IMR-90 (cell line): ENCODE results near the gene FNDC3B. TPM values are rescaled to one million over a fixed set of nuclear protein-coding genes. Genes with fewer than 3 reads are reported as not detected.

ENCODE experiments used
- ATAC-seq: fragments of 200-7000 bp; cut with Tn5 transposase; 2 replicates; pipeline ENCODE4 v1.9.1; 2020; ENCODE audit warnings: low read depth, mild to moderate bottlenecking, moderate library complexity
- BruUV-seq: library from RNA; stranded (reverse); fragments of 400-500 nt; replicated peaks from 2 replicates; lab custom pipeline; 2021; lab: Mats Ljungman, UMichigan
- CTCF ChIA-PET: fragments of 300-600 bp; formaldehyde crosslinking; extraction: SDS; loops from one replicate; lab custom pipeline; 2021; ENCODE audit warnings: antibody characterized with exemption; lab: Yijun Ruan, JAX
- POLR2A ChIA-PET: fragments of 300-600 bp; sonication (Branson Sonifier 250); formaldehyde crosslinking; loops from one replicate; lab custom pipeline; 2022; ENCODE audit warnings: antibody characterized with exemption; ENCODE audit not compliant: unreplicated experiment; lab: Charles Lee
- DNase-seq: peaks from one replicate; pipeline ENCODE4 v3.0.0; 2013
- H2AFZ ChIP-seq: replicated peaks from 2 replicates; pipeline ENCODE3; 2013; ENCODE audit warnings: low read length, mild to moderate bottlenecking; ENCODE audit not compliant: poor library complexity
- H2AK5ac ChIP-seq: 2 replicates; pipeline ENCODE4 v1.6.1; 2013; ENCODE audit warnings: low read depth, low read length, inconsistent platforms
- H2AK9ac ChIP-seq: replicated peaks from 2 replicates; pipeline ENCODE3; 2013; ENCODE audit warnings: mild to moderate bottlenecking, low read depth, low read length, moderate library complexity; ENCODE audit not compliant: poor library complexity
- H2BK120ac ChIP-seq: 2 replicates; pipeline ENCODE4 v1.6.1; 2013; ENCODE audit warnings: low read depth, low read length, inconsistent platforms
- H2BK15ac ChIP-seq: 3 replicates; pipeline ENCODE4 v1.6.1; 2013; ENCODE audit warnings: low read depth, low read length, inconsistent platforms
- H2BK20ac ChIP-seq: 2 replicates; pipeline ENCODE4 v1.6.1; 2013; ENCODE audit warnings: low read depth, mild to moderate bottlenecking, inconsistent platforms, low read length, moderate library complexity
- H2BK5ac ChIP-seq: 2 replicates; pipeline ENCODE4 v1.6.1; 2013; ENCODE audit warnings: mild to moderate bottlenecking, low read depth, low read length, inconsistent platforms; ENCODE audit not compliant: poor library complexity, severe bottlenecking
- H3K14ac ChIP-seq: replicated peaks from 2 replicates; pipeline ENCODE4 v1.6.1; 2013; ENCODE audit warnings: low read depth, low read length, inconsistent platforms
- H3K18ac ChIP-seq: 2 replicates; pipeline ENCODE4 v1.6.1; 2013; ENCODE audit warnings: low read depth, low read length, control low read depth
- H3K23ac ChIP-seq: 2 replicates; pipeline ENCODE4 v1.6.1; 2013; ENCODE audit warnings: low read depth, low read length, inconsistent platforms
- H3K27ac ChIP-seq: 2 replicates; pipeline ENCODE4 v1.5.1; 2013; ENCODE audit warnings: mild to moderate bottlenecking, control low read depth, low read length; ENCODE audit not compliant: insufficient read depth
- H3K27me3 ChIP-seq: 2 replicates; pipeline ENCODE4 v1.6.1; 2013; ENCODE audit warnings: low read length; ENCODE audit not compliant: control insufficient read depth, insufficient read depth
- H3K36me3 ChIP-seq: 2 replicates; pipeline ENCODE4 v1.6.1; 2013; ENCODE audit warnings: low read length, mixed read lengths; ENCODE audit not compliant: control insufficient read depth, insufficient read depth
- H3K4ac ChIP-seq: 2 replicates; pipeline ENCODE4 v1.6.1; 2013; ENCODE audit warnings: low read depth, low read length, inconsistent platforms
- H3K4me1 ChIP-seq: 2 replicates; pipeline ENCODE4 v1.6.1; 2013; ENCODE audit warnings: low read length, mixed read lengths; ENCODE audit not compliant: control insufficient read depth, insufficient read depth
- H3K4me2 ChIP-seq: 2 replicates; pipeline ENCODE4 v1.6.1; 2013; ENCODE audit warnings: low read depth, mild to moderate bottlenecking, control low read depth, low read length, moderate library complexity
- H3K4me3 ChIP-seq: 2 replicates; pipeline ENCODE4 v1.5.1; 2013; ENCODE audit warnings: low read depth, mild to moderate bottlenecking, control low read depth, low read length, moderate library complexity; ENCODE audit not compliant: insufficient read depth
- H3K56ac ChIP-seq: 2 replicates; pipeline ENCODE4 v1.6.1; 2013; ENCODE audit warnings: low read length, inconsistent platforms; ENCODE audit not compliant: insufficient read depth; ENCODE audit errors: extremely low read depth
- H3K79me1 ChIP-seq, 2 experiments: 2 replicates each; pipeline ENCODE4 v1.6.1; 2013; ENCODE audit warnings: low read length in 2 of 2, inconsistent platforms in 1 of 2, low read depth in 1 of 2
- H3K9ac ChIP-seq: 2 replicates; pipeline ENCODE4 v1.6.1; 2013; ENCODE audit warnings: low read depth, low read length, control low read depth
- H3K9me1 ChIP-seq: 2 replicates; pipeline ENCODE4 v1.6.1; 2013; ENCODE audit warnings: low read length, inconsistent platforms; ENCODE audit not compliant: insufficient read depth
- H3K9me3 ChIP-seq: 2 replicates; pipeline ENCODE4 v1.6.1; 2013; ENCODE audit warnings: low read length; ENCODE audit not compliant: control insufficient read depth, insufficient read depth
- H4K20me1 ChIP-seq: 2 replicates; pipeline ENCODE4 v1.6.1; 2013; ENCODE audit warnings: low read length, inconsistent platforms; ENCODE audit not compliant: insufficient read depth
- H4K5ac ChIP-seq: 2 replicates; pipeline ENCODE4 v1.6.1; 2013; ENCODE audit warnings: mild to moderate bottlenecking, low read depth, low read length, control low read depth
- H4K8ac ChIP-seq, 2 experiments: 2 replicates each; pipeline ENCODE4 v1.6.1; 2013; ENCODE audit warnings: low read depth in 2 of 2, low read length in 2 of 2, control low read depth in 1 of 2, inconsistent platforms in 1 of 2
- H4K91ac ChIP-seq: 2 replicates; pipeline ENCODE4 v1.6.1; 2013; ENCODE audit warnings: low read depth, low read length, inconsistent platforms; ENCODE audit not compliant: insufficient read depth
- BHLHE40 ChIP-seq: fragments of 150-350 bp; IDR thresholded peaks from 2 replicates; pipeline ENCODE4 v1.6.1; 2016; ENCODE audit warnings: mild to moderate bottlenecking, low read depth, low read length
- CEBPB ChIP-seq: IDR thresholded peaks from 2 replicates; pipeline ENCODE4 v1.6.1; 2012; ENCODE audit warnings: low read depth, low read length, improper control_type of control experiment
- CHD1 ChIP-seq: IDR thresholded peaks from 2 replicates; pipeline ENCODE4 v1.6.1; 2012; ENCODE audit warnings: low read depth, low read length, improper control_type of control experiment
- CTCF ChIP-seq: conservative IDR thresholded peaks from 2 replicates; pipeline ENCODE4 v1.5.1; 2012; ENCODE audit warnings: mild to moderate bottlenecking, low read depth, low read length, improper control_type of control experiment
- FOS ChIP-seq: fragments of 150-350 bp; IDR thresholded peaks from 2 replicates; pipeline ENCODE4 v1.6.1; 2016; ENCODE audit warnings: low read depth, low read length
- MAFK ChIP-seq: IDR thresholded peaks from 2 replicates; pipeline ENCODE4 v1.6.1; 2012; ENCODE audit warnings: low read depth, low read length, improper control_type of control experiment
- MAZ ChIP-seq: IDR thresholded peaks from 2 replicates; pipeline ENCODE4 v1.6.1; 2012; ENCODE audit warnings: low read depth, mild to moderate bottlenecking, low read length, improper control_type of control experiment, moderate library complexity, borderline replicate concordance
- MXI1 ChIP-seq: IDR thresholded peaks from 2 replicates; pipeline ENCODE4 v1.6.1; 2012; ENCODE audit warnings: low read depth, mild to moderate bottlenecking, low read length, moderate library complexity, borderline replicate concordance
- NFE2L2 ChIP-seq: fragments of 150-350 bp; IDR thresholded peaks from 2 replicates; pipeline ENCODE4 v1.6.1; 2016; ENCODE audit warnings: low read depth, mild to moderate bottlenecking, low read length
- POLR2A ChIP-seq: IDR thresholded peaks from 2 replicates; pipeline ENCODE4 v1.6.1; 2012; ENCODE audit warnings: mild to moderate bottlenecking, low read depth, low read length
- RAD21 ChIP-seq: IDR thresholded peaks from 2 replicates; pipeline ENCODE4 v1.6.1; 2012; ENCODE audit warnings: low read length, improper control_type of control experiment
- RCOR1 ChIP-seq: IDR thresholded peaks from 2 replicates; pipeline ENCODE4 v1.6.1; 2012; ENCODE audit warnings: mild to moderate bottlenecking, low read length, improper control_type of control experiment; ENCODE audit not compliant: insufficient replicate concordance
- RFX5 ChIP-seq: IDR thresholded peaks from 2 replicates; pipeline ENCODE4 v1.8.0; 2012; ENCODE audit warnings: low read depth, mild to moderate bottlenecking, low read length, moderate library complexity
- SMC3 ChIP-seq: fragments of 150-350 bp; IDR thresholded peaks from 2 replicates; pipeline ENCODE4 v1.6.1; 2016; ENCODE audit warnings: low read depth, mild to moderate bottlenecking, antibody characterized with exemption, low read length, moderate library complexity
- USF2 ChIP-seq: fragments of 150-350 bp; IDR thresholded peaks from 2 replicates; pipeline ENCODE4 v1.6.1; 2017; ENCODE audit warnings: mild to moderate bottlenecking, antibody characterized with exemption, low read length, low read depth
- WGBS, 2 experiments: methylation state at CpG; one replicate each; pipeline versions ENCODE4 v1.1.5 to v1.1.7; 2013; ENCODE audit warnings: missing lambda C conversion rate in 2 of 2; ENCODE audit not compliant: insufficient read length in 1 of 2; ENCODE audit errors: extremely low coverage in 2 of 2; 5-methylcytosine and 5-hydroxymethylcytosine counted together
- dilution Hi-C: fragments of 300-500 bp; cut with HindIII; formaldehyde crosslinking; loops from one replicate; pipeline ENCODE4 v1.14.3; 2018; ENCODE audit warnings: low sequenced_read_pairs; ENCODE audit not compliant: unreplicated experiment
- in situ Hi-C: fragments of 300-500 bp; cut with MboI; formaldehyde crosslinking; loops from 3 replicates; pipeline ENCODE4 v1.14.3; 2019; ENCODE audit warnings: low sequenced_read_pairs, inconsistent platforms, mixed read lengths
- intact Hi-C: fragments of 100-400 bp; cut with micrococcal nuclease; formaldehyde crosslinking; loops from 2 replicates; pipeline ENCODE4 v1.10.0; 2022
- polyA plus RNA-seq, 3 experiments: library from polyadenylated mRNA; depleted of rRNA; stranded (reverse); fragments of >200 nt; gene quantifications; 2 replicates each; pipeline ENCODE4 v1.2.3, GENCODE V29; 2012; ENCODE audit warnings: low replicate concordance in 1 of 3
- total RNA-seq: library from RNA; depleted of rRNA; stranded (reverse); fragments of >200 nt; gene quantifications from 2 replicates; pipeline ENCODE4 v1.2.3, GENCODE V29; 2012

FNDC3B gene
- total and polyA plus RNA-seq, 2 of the 4 experiments (the other 2 are of a cell fraction), result 23.9 to 150 TPM

- BruUV-seq, result no TSS peak
- Histone ChIP-seq H2BK120ac (peak overlapping the region; percentile 83; the same call in 1 of the 2 replicates), H4K20me1 (no peaks in the 10 kb centered on the region), H4K8ac (peak overlapping the region in 1 of 2 experiments; percentile 43; a peak in 2 of 4 replicates), H2BK5ac (peak overlapping the region; percentile 29), H3K4me2 (no peak overlapping the region), H3K4me1 (peaks cover 2% of the 10 kb centered on the region), H2AFZ (no peak overlapping the region), H3K27me3 (no peaks in the 10 kb centered on the region), H3K14ac (no peak overlapping the region), H3K9ac (no peak overlapping the region), H2AK5ac (no peak overlapping the region), H2BK20ac (peak overlapping the region; percentile 58; the same call in 1 of the 2 replicates), H3K36me3 (no peaks in the 10 kb centered on the region), H2BK15ac (no peak overlapping the region), H2AK9ac (no peak overlapping the region), H3K4ac (peak overlapping the region; percentile 26; the same call in 1 of the 2 replicates), H3K4me3 (no peak overlapping the region), H3K18ac (peak overlapping the region; percentile 88; the same call in 1 of the 2 replicates), H3K79me1 (no peaks in the 10 kb centered on the region), H3K9me1 (no peaks in the 10 kb centered on the region), H4K91ac (peak overlapping the region; percentile 38; the same call in 1 of the 2 replicates), H3K56ac (no peak overlapping the region), H3K9me3 (no peaks in the 10 kb centered on the region), H4K5ac (peak overlapping the region; percentile 61; the same call in 1 of the 2 replicates), H3K27ac (no peak overlapping the region), H3K23ac (0 out of 2 replicates have a peak overlapping the region, but pooled peaks have one; percentile 43)
- in situ Hi-C loops, result no loop called here
- ATAC-seq, result no peak
- dilution Hi-C loops, result no loop called here
- intact Hi-C loops, result no loop called here
- 80% methylated on average over 1 of the region's 2 CpGs; no CpG with 5 or more reads in 1 of the 2 experiments for WGBS, 2 experiments
- POLR2A ChIA-PET, result interaction anchor here (0.6 kb wide), 1 partner anchor 19 kb away, joined by 3 read pairs; no protein-coding TSS in a partner anchor
- DNase-seq, result no peak
- CTCF ChIA-PET, result interaction anchor here (0.8 to 1.2 kb wide), 2 partner anchors 14 to 128 kb away, joined by 3 read pairs; no protein-coding TSS in a partner anchor
- TF ChIP-seq MXI1 (no peak), BHLHE40 (no peak), POLR2A (no peak), MAZ (no peak), SMC3 (no peak), RFX5 (no peak), CHD1 (no peak), FOS (no peak), MAFK (no peak), CTCF (no peak), RCOR1 (no peak), CEBPB (no peak), USF2 (no peak), NFE2L2 (no peak), RAD21 (no peak)
Observed at GRCh38 chr3:171996178-171996817, 43.1 kb upstream of the FNDC3B start.
